Measurements from ENCODE around the gene PLXNA3. TPM values are rescaled to one million over a fixed set of nuclear protein-coding genes. Genes with fewer than 3 reads are reported as not detected.
A peak's percentile ranks its signal among the peaks of the same experiment; 100 is the strongest.

PLXNA3 gene
- total and polyA plus RNA-seq, 2 donors from 2014 or later: 4.9 to 40.5 TPM

- Histone ChIP-seq H3K9ac (ENCODE audit: low read length in 3 of 3) (peak overlapping the region in 1 of 3 donors; percentile 26), H3K36me3 (ENCODE audit: control insufficient read depth in 2 of 3, insufficient read depth in 3 of 3, low read length in 3 of 3) (peaks cover 0 to 4% (median 3%) of the 10 kb centered on the region in 3 donors), H3K4me3 (ENCODE audit: low read length in 3 of 3) (peak overlapping the region; percentile 6 to 49 (median 48)), H3K27ac (ENCODE audit: low read depth in 2 of 2, low read length in 2 of 2) (peak overlapping the region; percentile 22 to 77), H3K27me3 (ENCODE audit: control insufficient read depth, insufficient read depth, low read length) (no peaks in the 10 kb centered on the region), H3K4me1 (ENCODE audit: control insufficient read depth in 2 of 3, insufficient read depth in 2 of 3, low read depth in 1 of 3, low read length in 3 of 3) (peaks cover 0 to 23% (median 4%) of the 10 kb centered on the region in 3 donors), H3K9me3 (ENCODE audit: control insufficient read depth in 2 of 3, insufficient read depth in 1 of 3, low read length in 3 of 3) (no peaks in the 10 kb centered on the region)
- TF ChIP-seq, protein P1, sequence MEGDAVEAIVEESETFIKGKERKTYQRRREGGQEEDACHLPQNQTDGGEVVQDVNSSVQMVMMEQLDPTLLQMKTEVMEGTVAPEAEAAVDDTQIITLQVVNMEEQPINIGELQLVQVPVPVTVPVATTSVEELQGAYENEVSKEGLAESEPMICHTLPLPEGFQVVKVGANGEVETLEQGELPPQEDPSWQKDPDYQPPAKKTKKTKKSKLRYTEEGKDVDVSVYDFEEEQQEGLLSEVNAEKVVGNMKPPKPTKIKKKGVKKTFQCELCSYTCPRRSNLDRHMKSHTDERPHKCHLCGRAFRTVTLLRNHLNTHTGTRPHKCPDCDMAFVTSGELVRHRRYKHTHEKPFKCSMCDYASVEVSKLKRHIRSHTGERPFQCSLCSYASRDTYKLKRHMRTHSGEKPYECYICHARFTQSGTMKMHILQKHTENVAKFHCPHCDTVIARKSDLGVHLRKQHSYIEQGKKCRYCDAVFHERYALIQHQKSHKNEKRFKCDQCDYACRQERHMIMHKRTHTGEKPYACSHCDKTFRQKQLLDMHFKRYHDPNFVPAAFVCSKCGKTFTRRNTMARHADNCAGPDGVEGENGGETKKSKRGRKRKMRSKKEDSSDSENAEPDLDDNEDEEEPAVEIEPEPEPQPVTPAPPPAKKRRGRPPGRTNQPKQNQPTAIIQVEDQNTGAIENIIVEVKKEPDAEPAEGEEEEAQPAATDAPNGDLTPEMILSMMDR (IDR thresholded peaks at IDR 0.05; ENCODE audit: borderline replicate concordance, extremely low read depth, insufficient read depth): no peak
- no peak for FAIRE-seq
- DNase-seq: peak in 4 of 5 donors; percentile 9 to 82 (median 46)
- intact Hi-C loops (cut with DNase I): no loop called here
Measured at GRCh38 chrX:154486052-154486395, 27.9 kb downstream of the PLXNA3 start.

- peak within 1 kb of the TSS in 1 of 3 donors; percentile 26 for H3K9ac ChIP-seq (ENCODE audit: low read length in 3 of 3)
- H3K36me3 ChIP-seq (ENCODE audit: control insufficient read depth in 2 of 3, insufficient read depth in 3 of 3, low read length in 3 of 3): peaks cover 0 to 4% (median 3%) of the 10 kb centered on the region in 3 donors
- peak within 1 kb of the TSS; percentile 71 to 77 for H3K27ac ChIP-seq (ENCODE audit: low read depth in 2 of 2, low read length in 2 of 2)
- H3K4me1 ChIP-seq (ENCODE audit: control insufficient read depth in 2 of 3, insufficient read depth in 2 of 3, low read depth in 1 of 3, low read length in 3 of 3): peaks cover 0 to 23% (median 4%) of the 10 kb centered on the region in 3 donors
- FAIRE-seq: no peak
- TF ChIP-seq, protein P1 (IDR thresholded peaks at IDR 0.05; ENCODE audit: borderline replicate concordance, extremely low read depth, insufficient read depth): no peak
- H3K27me3 ChIP-seq (ENCODE audit: control insufficient read depth, insufficient read depth, low read length): no peaks in the 10 kb centered on the region
- H3K4me3 ChIP-seq (ENCODE audit: low read length in 3 of 3): peak within 1 kb of the TSS; percentile 6 to 49 (median 48)
- peak; percentile 88 to 92 (median 91) for DNase-seq
- no peaks in the 10 kb centered on the region for H3K9me3 ChIP-seq (ENCODE audit: control insufficient read depth in 2 of 3, insufficient read depth in 1 of 3, low read length in 3 of 3)
- intact Hi-C loops (cut with DNase I): no loop called here
Measured at GRCh38 chrX:154486396-154487207, 28.5 kb downstream of the PLXNA3 start, which contains the start of gene UBL4A. UBL4A (minus strand) TSS chrX:154486615; CDS start chrX:154486584, 31 bp downstream.

DNA sequence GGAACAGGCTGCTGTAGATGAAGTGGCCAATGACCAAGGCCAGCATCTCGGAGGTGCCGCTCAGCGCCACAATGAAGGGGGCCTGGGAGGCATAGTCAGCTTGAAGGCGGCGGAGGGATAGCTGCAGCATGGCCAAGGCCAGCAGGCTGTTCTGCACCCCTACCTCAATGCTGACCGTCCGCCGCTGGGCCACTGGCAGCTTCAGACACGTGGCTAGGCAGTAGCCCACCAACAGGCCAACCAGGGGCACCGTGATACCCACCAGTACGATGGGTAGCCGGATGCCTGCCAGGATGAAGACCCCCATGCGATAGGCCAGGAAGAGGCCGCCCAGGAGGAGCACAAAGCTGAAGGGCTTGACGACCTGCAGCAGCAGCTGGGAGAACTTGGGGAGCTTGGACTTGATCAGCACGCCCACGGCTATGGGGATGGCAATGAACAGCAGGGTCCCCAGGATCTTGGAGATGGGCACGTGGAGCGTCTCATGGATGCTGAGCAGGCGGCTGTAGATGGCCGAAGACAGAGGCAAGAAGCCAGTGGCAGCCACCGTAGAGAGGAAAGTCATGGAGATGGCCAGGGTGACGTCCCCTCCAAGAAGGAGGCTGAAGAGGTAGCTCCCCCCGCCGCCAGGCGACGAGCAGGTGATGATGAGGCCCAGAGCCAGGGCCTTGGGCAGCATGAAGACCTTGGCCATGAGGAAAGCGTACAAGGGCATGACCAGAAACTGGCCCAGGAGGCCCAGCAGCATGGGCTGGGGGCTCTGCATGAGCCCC, 29.6 kb downstream of the PLXNA3 start:
- H3K36me3 ChIP-seq (ENCODE audit: control insufficient read depth in 2 of 3, insufficient read depth in 3 of 3, low read length in 3 of 3): peaks cover 0 to 4% (median 3%) of the 10 kb centered on the region in 3 donors
- no peak for FAIRE-seq
- H3K9me3 ChIP-seq (ENCODE audit: control insufficient read depth in 2 of 3, insufficient read depth in 1 of 3, low read length in 3 of 3): no peaks in the 10 kb centered on the region
- TF ChIP-seq, protein P1 (IDR thresholded peaks at IDR 0.05; ENCODE audit: borderline replicate concordance, extremely low read depth, insufficient read depth): no peak
- DNase-seq: peak in 1 of 5 donors; percentile 74
- H3K4me1 ChIP-seq (ENCODE audit: control insufficient read depth in 2 of 3, insufficient read depth in 2 of 3, low read depth in 1 of 3, low read length in 3 of 3): peaks cover 0 to 23% (median 4%) of the 10 kb centered on the region in 3 donors
- no peaks in the 10 kb centered on the region for H3K27me3 ChIP-seq (ENCODE audit: control insufficient read depth, insufficient read depth, low read length)
- no peak overlapping the region for H3K27ac ChIP-seq (ENCODE audit: low read depth in 2 of 2, low read length in 2 of 2)
- H3K4me3 ChIP-seq (ENCODE audit: low read length in 3 of 3): no peak overlapping the region
- no peak overlapping the region for H3K9ac ChIP-seq (ENCODE audit: low read length in 3 of 3)
- intact Hi-C loops (cut with DNase I): no loop called here
